HCT116 (cell line): ENCODE data around the gene HYI. TPM values are rescaled to one million over a fixed set of nuclear protein-coding genes. Genes with fewer than 3 reads are reported as not detected.

Experiments
- ATAC-seq: fragments of 200-7000 bp; cut with Tn5 transposase; 2 replicates; pipeline ENCODE4 v1.9.1; 2020; ENCODE audit warnings: mild to moderate bottlenecking, moderate library complexity
- BruUV-seq: library from RNA; stranded (reverse); fragments of 400-500 nt; replicated peaks from 2 replicates; lab custom pipeline; 2021; lab: Mats Ljungman, UMichigan
- CTCF ChIA-PET: fragments of 300-600 bp; sonication (Branson Sonifier 250); formaldehyde crosslinking; loops from one replicate; lab custom pipeline; 2021; ENCODE audit warnings: antibody characterized with exemption; lab: Charles Lee
- POLR2A ChIA-PET: fragments of 300-600, 350-600 bp; sonication (Branson Sonifier 250); formaldehyde crosslinking; loops from one replicate; lab custom pipeline; 2021; ENCODE audit warnings: antibody characterized with exemption; lab: Charles Lee
- RAD21 ChIA-PET, 2 experiments: fragments of 300-600 bp; sonication (Branson Sonifier 250); formaldehyde crosslinking; loops; one replicate each; lab custom pipeline; 2023; ENCODE audit warnings: low total read pairs in 2 of 2; ENCODE audit not compliant: uncharacterized antibody in 2 of 2, unreplicated experiment in 2 of 2, low non-redundant PET in 1 of 2; lab: Charles Lee
- DNase-seq: peaks from one replicate; pipeline ENCODE4 v3.0.0-alpha.2; 2010; ENCODE audit warnings: low read depth, low spot score
- H2AFZ ChIP-seq: fragments of 200-600 bp; shearing (Covaris generic), sonication (generic); 2 replicates; pipeline ENCODE4 v1.6.1; 2017; ENCODE audit warnings: low read depth, mixed run types, mixed read lengths, antibody characterized with exemption, low read length; ENCODE audit not compliant: poor library complexity, severe bottlenecking
- H3K27ac ChIP-seq: 2 replicates; pipeline ENCODE4 v1.5.1; 2012; ENCODE audit warnings: low read depth, low read length
- H3K27me3 ChIP-seq: fragments of 200-600 bp; sonication (generic); 2 replicates; pipeline ENCODE4 v1.6.1; 2016; ENCODE audit warnings: mixed run types, low read length, mixed read lengths; ENCODE audit not compliant: insufficient read depth
- H3K36me3 ChIP-seq, 2 experiments: fragments of 200-500 bp in 1 of 2; fragments of 200-600 bp in 1 of 2; sonication (Bioruptor generic) in 1 of 2; sonication (generic) in 1 of 2; 2 replicates each; pipeline versions ENCODE4 v1.5.1 to v1.6.1; 2014 to 2016; ENCODE audit warnings: low read length in 2 of 2, inconsistent platforms in 1 of 2, mixed read lengths in 1 of 2, mixed run types in 1 of 2; ENCODE audit not compliant: insufficient read depth in 2 of 2, control insufficient read depth in 1 of 2
- H3K4me1 ChIP-seq, 2 experiments: fragments of 200-600 bp in 1 of 2; sonication (generic) in 1 of 2; 2 replicates each; pipeline versions ENCODE4 v1.5.1 to v1.6.1; 2012 to 2017; ENCODE audit warnings: low read length in 2 of 2, inconsistent platforms in 1 of 2, mild to moderate bottlenecking in 1 of 2, mixed read lengths in 1 of 2, mixed run types in 1 of 2, moderate library complexity in 1 of 2; ENCODE audit not compliant: insufficient read depth in 2 of 2, control insufficient read depth in 1 of 2
- H3K4me2 ChIP-seq: fragments of 200-600 bp; sonication (generic); 2 replicates; pipeline ENCODE4 v1.6.1; 2017; ENCODE audit warnings: mixed run types, low read length, mixed read lengths
- H3K4me3 ChIP-seq, 2 experiments: fragments of 200-600 bp in 1 of 2; sonication (generic) in 1 of 2; replicated peaks in 1 of 2; 2 replicates each; pipeline ENCODE4 v1.5.1; 2011 to 2016; ENCODE audit warnings: low read length in 2 of 2, control low read depth in 1 of 2, low read depth in 1 of 2, mild to moderate bottlenecking in 1 of 2, mixed read lengths in 1 of 2, mixed run types in 1 of 2
- H3K79me2 ChIP-seq: fragments of 200-600 bp; sonication (generic); 2 replicates; pipeline ENCODE4 v1.6.1; 2017; ENCODE audit warnings: mild to moderate bottlenecking, mixed run types, low read length, moderate library complexity, mixed read lengths; ENCODE audit not compliant: insufficient read depth
- H3K9ac ChIP-seq: fragments of 200-600 bp; sonication (generic); 2 replicates; pipeline ENCODE4 v1.6.1; 2016; ENCODE audit warnings: low read length, mixed read lengths
- H3K9me2 ChIP-seq: fragments of 200-600 bp; sonication (generic), shearing (Covaris generic); 2 replicates; pipeline ENCODE4 v1.6.1; 2017; ENCODE audit warnings: mixed run types, mild to moderate bottlenecking, moderate library complexity; ENCODE audit not compliant: insufficient read depth
- H3K9me3 ChIP-seq, 2 experiments: fragments of 200-500 bp in 1 of 2; fragments of 200-600 bp in 1 of 2; sonication (Bioruptor generic) in 1 of 2; sonication (generic) in 1 of 2; 2 replicates each; pipeline ENCODE4 v1.6.1; 2014 to 2017; ENCODE audit warnings: low read length in 2 of 2, mixed read lengths in 2 of 2, inconsistent platforms in 1 of 2, low read depth in 1 of 2, mild to moderate bottlenecking in 1 of 2, mixed run types in 1 of 2, moderate library complexity in 1 of 2; ENCODE audit not compliant: control insufficient read depth in 1 of 2, insufficient read depth in 1 of 2
- H4K20me1 ChIP-seq: fragments of 200-600 bp; sonication (generic), shearing (Covaris generic); 2 replicates; pipeline ENCODE4 v1.6.1; 2017; ENCODE audit warnings: mixed run types, mild to moderate bottlenecking, moderate library complexity; ENCODE audit not compliant: insufficient read depth
- CBX3 ChIP-seq: IDR thresholded peaks from 2 replicates; pipeline ENCODE4 v1.6.1; 2012; ENCODE audit warnings: low read depth
- CEBPB ChIP-seq: IDR thresholded peaks from 2 replicates; pipeline ENCODE4 v1.6.1; 2012; ENCODE audit warnings: low read depth
- CTCF ChIP-seq, 3 experiments: fragments of 200-600 bp in 1 of 3; sonication (generic) in 1 of 3; IDR thresholded peaks in 2 of 3; conservative IDR thresholded peaks in 1 of 3; 2 replicates each; pipeline ENCODE4 v1.5.1; 2012 to 2017; ENCODE audit warnings: low read depth in 2 of 3, low read length in 2 of 3, antibody characterized with exemption in 1 of 3, borderline replicate concordance in 1 of 3, control low read depth in 1 of 3, mild to moderate bottlenecking in 1 of 3, mixed read lengths in 1 of 3, mixed run types in 1 of 3, moderate library complexity in 1 of 3; ENCODE audit not compliant: insufficient read depth in 1 of 3
- EGR1 ChIP-seq: IDR thresholded peaks from 2 replicates; pipeline ENCODE4 v1.6.1; 2012; ENCODE audit warnings: low read depth
- ELF1 ChIP-seq: IDR thresholded peaks from 2 replicates; pipeline ENCODE4 v1.6.1; 2012; ENCODE audit warnings: low read depth, borderline replicate concordance
- EZH2phosphoT487 ChIP-seq: fragments of 200-600 bp; IDR thresholded peaks from 2 replicates; pipeline ENCODE4 v1.6.1; 2018; ENCODE audit warnings: antibody characterized with exemption, borderline replicate concordance
- FOSL1 ChIP-seq: IDR thresholded peaks from 2 replicates; pipeline ENCODE4 v1.6.1; 2012; ENCODE audit warnings: low read depth
- JUND ChIP-seq: IDR thresholded peaks from 2 replicates; pipeline ENCODE4 v1.6.1; 2012
- POLR2A ChIP-seq: IDR thresholded peaks from 2 replicates; pipeline ENCODE4 v1.7.0; 2011; ENCODE audit warnings: borderline replicate concordance; ENCODE audit not compliant: insufficient read depth, insufficient read length; ENCODE audit errors: extremely low read depth
- POLR2AphosphoS5 ChIP-seq: IDR thresholded peaks from 2 replicates; pipeline ENCODE4 v1.6.1; 2011; ENCODE audit warnings: mild to moderate bottlenecking, low read depth, low read length, moderate library complexity
- SIN3A ChIP-seq: IDR thresholded peaks from 2 replicates; pipeline ENCODE4 v1.6.1; 2012; ENCODE audit warnings: low read depth
- SP1 ChIP-seq: IDR thresholded peaks from 2 replicates; pipeline ENCODE4 v1.6.1; 2012; ENCODE audit warnings: low read depth
- SRF ChIP-seq: IDR thresholded peaks from 2 replicates; pipeline ENCODE4 v1.6.1; 2012; ENCODE audit warnings: low read depth
- TCF7L2 ChIP-seq: IDR thresholded peaks from 2 replicates; pipeline ENCODE4 v1.7.0; 2011; ENCODE audit warnings: borderline replicate concordance, inconsistent platforms; ENCODE audit not compliant: insufficient read depth, insufficient read length; ENCODE audit errors: extremely low read depth
- YY1 ChIP-seq: IDR thresholded peaks from 2 replicates; pipeline ENCODE4 v1.6.1; 2011; ENCODE audit warnings: low read length, low read depth, moderate library complexity, mild to moderate bottlenecking; ENCODE audit not compliant: insufficient replicate concordance; ENCODE audit errors: extremely low read depth
- ZBTB33 ChIP-seq: IDR thresholded peaks from 2 replicates; pipeline ENCODE4 v1.6.1; 2011; ENCODE audit warnings: mild to moderate bottlenecking, low read length, moderate library complexity; ENCODE audit not compliant: insufficient replicate concordance; ENCODE audit errors: extremely low read depth
- ZNF274 ChIP-seq: fragments of 200-500 bp; sonication (Bioruptor generic); IDR thresholded peaks from 2 replicates; pipeline ENCODE4 v1.6.1; 2014; ENCODE audit warnings: mild to moderate bottlenecking, low read depth, low read length, inconsistent platforms
- intact Hi-C: fragments of 100-400 bp; cut with micrococcal nuclease; formaldehyde crosslinking; loops from 2 replicates; pipeline ENCODE4 v1.10.0; 2022
- total RNA-seq: library from RNA; stranded (reverse); gene quantifications from one replicate; pipeline ENCODE4 v1.2.1, GENCODE V29; 2021; ENCODE audit not compliant: unreplicated experiment
- TF ChIP-seq, protein P1 (sequence below): IDR thresholded peaks from 2 replicates; pipeline ENCODE4 v1.6.1; 2012; ENCODE audit warnings: low read depth
- TF ChIP-seq, protein P2 (sequence below): IDR thresholded peaks from 2 replicates; pipeline ENCODE4 v1.6.1; 2012

HYI gene
- total RNA-seq, 1 experiment from 2014 or later, result 13.9 TPM

GRCh38 chr1:43493661-43494450 is 40.1 kb upstream of the HYI start:
- no peak overlapping the region for H3K4me2 ChIP-seq
- no peak overlapping the region for H3K4me3 ChIP-seq
- ChIA-PET POLR2A (no interaction called here), CTCF (no interaction called here), RAD21 (no interaction called here)
- no peak overlapping the region for H2AFZ ChIP-seq
- H3K9ac ChIP-seq, result no peak overlapping the region
- H3K79me2 ChIP-seq, result no peaks in the 10 kb centered on the region
- intact Hi-C loops, result no loop called here
- no peak for DNase-seq
- no peaks in the 10 kb centered on the region for H4K20me1 ChIP-seq
- no peaks in the 10 kb centered on the region for H3K9me2 ChIP-seq
- H3K27me3 ChIP-seq, result no peaks in the 10 kb centered on the region
- no peaks in the 10 kb centered on the region; a peak in 1 of 4 replicates for H3K9me3 ChIP-seq
- no peaks in the 10 kb centered on the region for H3K36me3 ChIP-seq
- no peak for ATAC-seq
- no TSS peak for BruUV-seq
- H3K27ac ChIP-seq, result no peak overlapping the region
- H3K4me1 ChIP-seq, result peaks cover 0 to 4% of the 10 kb centered on the region in 2 experiments; a peak in 1 of 4 replicates
- TF ChIP-seq SRF (no peak), ELF1 (no peak), CEBPB (no peak), TCF7L2 (no peak), YY1 (no peak), JUND (no peak), CTCF (IDR thresholded peaks at IDR 0.05 in 2 of 3, conservative IDR thresholded peaks at IDR 0.05 in 1 of 3; ENCODE audit: borderline replicate concordance in 1 of 3, insufficient read depth in 1 of 3, low read depth in 2 of 3, low read length in 2 of 3) (no peak), SP1 (no peak), ZNF274 (no peak), POLR2AphosphoS5 (no peak), POLR2A (no peak), SIN3A (no peak), EZH2phosphoT487 (no peak), EGR1 (no peak), ZBTB33 (no peak), FOSL1 (no peak), CBX3 (no peak)
- TF ChIP-seq, protein P1, sequence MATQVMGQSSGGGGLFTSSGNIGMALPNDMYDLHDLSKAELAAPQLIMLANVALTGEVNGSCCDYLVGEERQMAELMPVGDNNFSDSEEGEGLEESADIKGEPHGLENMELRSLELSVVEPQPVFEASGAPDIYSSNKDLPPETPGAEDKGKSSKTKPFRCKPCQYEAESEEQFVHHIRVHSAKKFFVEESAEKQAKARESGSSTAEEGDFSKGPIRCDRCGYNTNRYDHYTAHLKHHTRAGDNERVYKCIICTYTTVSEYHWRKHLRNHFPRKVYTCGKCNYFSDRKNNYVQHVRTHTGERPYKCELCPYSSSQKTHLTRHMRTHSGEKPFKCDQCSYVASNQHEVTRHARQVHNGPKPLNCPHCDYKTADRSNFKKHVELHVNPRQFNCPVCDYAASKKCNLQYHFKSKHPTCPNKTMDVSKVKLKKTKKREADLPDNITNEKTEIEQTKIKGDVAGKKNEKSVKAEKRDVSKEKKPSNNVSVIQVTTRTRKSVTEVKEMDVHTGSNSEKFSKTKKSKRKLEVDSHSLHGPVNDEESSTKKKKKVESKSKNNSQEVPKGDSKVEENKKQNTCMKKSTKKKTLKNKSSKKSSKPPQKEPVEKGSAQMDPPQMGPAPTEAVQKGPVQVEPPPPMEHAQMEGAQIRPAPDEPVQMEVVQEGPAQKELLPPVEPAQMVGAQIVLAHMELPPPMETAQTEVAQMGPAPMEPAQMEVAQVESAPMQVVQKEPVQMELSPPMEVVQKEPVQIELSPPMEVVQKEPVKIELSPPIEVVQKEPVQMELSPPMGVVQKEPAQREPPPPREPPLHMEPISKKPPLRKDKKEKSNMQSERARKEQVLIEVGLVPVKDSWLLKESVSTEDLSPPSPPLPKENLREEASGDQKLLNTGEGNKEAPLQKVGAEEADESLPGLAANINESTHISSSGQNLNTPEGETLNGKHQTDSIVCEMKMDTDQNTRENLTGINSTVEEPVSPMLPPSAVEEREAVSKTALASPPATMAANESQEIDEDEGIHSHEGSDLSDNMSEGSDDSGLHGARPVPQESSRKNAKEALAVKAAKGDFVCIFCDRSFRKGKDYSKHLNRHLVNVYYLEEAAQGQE, result no peak
- TF ChIP-seq, protein P2, sequence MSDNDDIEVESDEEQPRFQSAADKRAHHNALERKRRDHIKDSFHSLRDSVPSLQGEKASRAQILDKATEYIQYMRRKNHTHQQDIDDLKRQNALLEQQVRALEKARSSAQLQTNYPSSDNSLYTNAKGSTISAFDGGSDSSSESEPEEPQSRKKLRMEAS, result no peak
- TF ChIP-seq, all 23 proteins: peak for 0
